Sigmoid colon (tissue), 4 donors: Measurements from ENCODE around the gene MCCC1.

Experiments used
- CTCF ChIP-seq, 4 experiments: fragments of 450-650 bp in 3 of 4; fragments of 200-600 bp in 1 of 4; IDR thresholded peaks; one replicate each; pipeline ENCODE4 v1.5.1; 2016 to 2019; ENCODE audit warnings: antibody characterized with exemption in 4 of 4, mild to moderate bottlenecking in 3 of 4, moderate library complexity in 2 of 4
- POLR2A ChIP-seq, 2 donors: fragments of 450-650 bp; IDR thresholded peaks; one replicate each; pipeline ENCODE4 v1.6.1; 2016; ENCODE audit warnings: antibody characterized with exemption in 2 of 2, mild to moderate bottlenecking in 2 of 2, moderate library complexity in 2 of 2
- POLR2AphosphoS5 ChIP-seq, 4 donors: sonication (generic); formaldehyde crosslinking; IDR thresholded peaks; one replicate each; pipeline ENCODE4 v1.6.1; 2017; ENCODE audit warnings: antibody characterized with exemption in 4 of 4

DNA sequence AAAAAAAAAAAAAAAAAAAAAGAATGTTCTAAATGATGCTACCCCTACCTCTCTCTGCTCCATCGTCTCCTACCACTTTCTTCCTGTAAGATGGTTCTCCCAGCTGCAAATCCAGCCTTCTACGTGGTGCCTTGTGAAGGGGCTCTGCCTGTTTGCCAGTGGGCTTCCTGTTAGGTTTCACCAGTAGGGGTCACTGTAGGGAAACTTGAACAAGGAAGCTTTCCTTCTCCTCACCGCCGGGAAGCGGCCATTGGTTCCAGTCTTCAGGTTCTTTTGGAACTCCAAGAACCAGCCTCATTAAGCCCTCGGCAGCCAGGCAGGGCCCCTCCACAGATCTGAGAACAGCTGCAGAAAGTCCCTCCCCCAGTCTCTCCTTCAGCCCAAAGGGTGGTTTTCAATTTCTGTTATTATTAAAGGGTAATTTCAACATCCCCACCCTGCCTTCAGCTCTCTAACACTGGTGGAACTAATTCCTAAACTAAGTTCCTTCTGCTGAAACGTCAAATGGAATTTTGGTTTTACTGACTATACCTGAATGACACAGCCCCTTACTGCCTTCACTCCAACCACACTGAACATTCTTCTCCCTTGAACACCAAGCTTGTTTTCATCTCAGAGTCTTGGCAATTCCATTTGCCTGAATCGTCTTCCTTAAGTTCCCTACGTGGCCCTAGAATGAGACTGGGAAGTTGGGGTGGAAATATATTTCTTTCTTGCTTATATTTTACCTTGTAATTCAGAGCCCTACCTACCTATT lies 13.5 kb downstream of the MCCC1 start:
- TF ChIP-seq POLR2A (IDR thresholded peaks at IDR 0.05) (no peak), CTCF (IDR thresholded peaks at IDR 0.05) (no peak), POLR2AphosphoS5 (IDR thresholded peaks at IDR 0.05) (no peak)
